Measurements from ENCODE around the gene HDHD2. TPM values are rescaled to one million over a fixed set of nuclear protein-coding genes. Genes with fewer than 3 reads are reported as not detected.

Gene HDHD2
- total RNA-seq, 1 donor from 2014 or later, result 42.3 TPM

GRCh38 chr18:47143153-47143552 is 7.1 kb downstream of the HDHD2 start:
- Histone ChIP-seq H3K27ac (replicated peaks) (no peak overlapping the region), H3K36me3 (no peaks in the 10 kb centered on the region), H3K4me3 (no peak overlapping the region), H3K27me3 (ENCODE audit: low read depth) (no peaks in the 10 kb centered on the region), H3K4me1 (peaks cover 66% of the 10 kb centered on the region), H3K9me3 (replicated peaks) (no peaks in the 10 kb centered on the region)
- no peak for DNase-seq
- intact Hi-C loops (cut with micrococcal nuclease), result no loop called here
- TF ChIP-seq, protein P1, sequence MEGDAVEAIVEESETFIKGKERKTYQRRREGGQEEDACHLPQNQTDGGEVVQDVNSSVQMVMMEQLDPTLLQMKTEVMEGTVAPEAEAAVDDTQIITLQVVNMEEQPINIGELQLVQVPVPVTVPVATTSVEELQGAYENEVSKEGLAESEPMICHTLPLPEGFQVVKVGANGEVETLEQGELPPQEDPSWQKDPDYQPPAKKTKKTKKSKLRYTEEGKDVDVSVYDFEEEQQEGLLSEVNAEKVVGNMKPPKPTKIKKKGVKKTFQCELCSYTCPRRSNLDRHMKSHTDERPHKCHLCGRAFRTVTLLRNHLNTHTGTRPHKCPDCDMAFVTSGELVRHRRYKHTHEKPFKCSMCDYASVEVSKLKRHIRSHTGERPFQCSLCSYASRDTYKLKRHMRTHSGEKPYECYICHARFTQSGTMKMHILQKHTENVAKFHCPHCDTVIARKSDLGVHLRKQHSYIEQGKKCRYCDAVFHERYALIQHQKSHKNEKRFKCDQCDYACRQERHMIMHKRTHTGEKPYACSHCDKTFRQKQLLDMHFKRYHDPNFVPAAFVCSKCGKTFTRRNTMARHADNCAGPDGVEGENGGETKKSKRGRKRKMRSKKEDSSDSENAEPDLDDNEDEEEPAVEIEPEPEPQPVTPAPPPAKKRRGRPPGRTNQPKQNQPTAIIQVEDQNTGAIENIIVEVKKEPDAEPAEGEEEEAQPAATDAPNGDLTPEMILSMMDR (IDR thresholded peaks at IDR 0.05; ENCODE audit: borderline replicate concordance), result no peak

- Histone ChIP-seq H3K36me3 (peaks cover 10% of the 10 kb centered on the region), H3K4me1 (peaks cover 49% of the 10 kb centered on the region), H3K27ac (replicated peaks) (no peak overlapping the region), H3K9me3 (replicated peaks) (no peaks in the 10 kb centered on the region), H3K27me3 (ENCODE audit: low read depth) (no peaks in the 10 kb centered on the region), H3K4me3 (no peak overlapping the region)
- DNase-seq, result no peak
- TF ChIP-seq, protein P1 (IDR thresholded peaks at IDR 0.05; ENCODE audit: borderline replicate concordance), result no peak
- intact Hi-C loops (cut with micrococcal nuclease), result no loop called here
These were observed 9.0 kb downstream of the HDHD2 start for GRCh38 chr18:47141289-47141688.

GRCh38 chr18:47121146-47121545 is 29.2 kb downstream of the HDHD2 start:
- Histone ChIP-seq H3K27ac (replicated peaks) (no peak overlapping the region), H3K4me3 (no peak overlapping the region), H3K27me3 (ENCODE audit: low read depth) (no peaks in the 10 kb centered on the region), H3K9me3 (replicated peaks) (no peaks in the 10 kb centered on the region), H3K36me3 (peaks cover 26% of the 10 kb centered on the region), H3K4me1 (no peaks in the 10 kb centered on the region)
- no peak for DNase-seq
- TF ChIP-seq, protein P1 (IDR thresholded peaks at IDR 0.05; ENCODE audit: borderline replicate concordance), result no peak
- intact Hi-C loops (cut with micrococcal nuclease), result no loop called here

GRCh38 chr18:47120428-47120827 is 29.9 kb downstream of the HDHD2 start:
- Histone ChIP-seq H3K27ac (replicated peaks) (no peak overlapping the region), H3K27me3 (ENCODE audit: low read depth) (no peaks in the 10 kb centered on the region), H3K9me3 (replicated peaks) (no peaks in the 10 kb centered on the region), H3K4me1 (no peaks in the 10 kb centered on the region), H3K36me3 (peaks cover 24% of the 10 kb centered on the region), H3K4me3 (no peak overlapping the region)
- TF ChIP-seq, protein P1 (IDR thresholded peaks at IDR 0.05; ENCODE audit: borderline replicate concordance), result no peak
- intact Hi-C loops (cut with micrococcal nuclease), result no loop called here
- DNase-seq, result no peak

GRCh38 chr18:47118981-47119380 is 31.3 kb downstream of the HDHD2 start:
- DNase-seq, result no peak
- no peak overlapping the region for H3K27ac ChIP-seq (replicated peaks)
- no peaks in the 10 kb centered on the region for H3K4me1 ChIP-seq
- no peak overlapping the region for H3K4me3 ChIP-seq
- H3K9me3 ChIP-seq (replicated peaks), result no peaks in the 10 kb centered on the region
- TF ChIP-seq, protein P1 (IDR thresholded peaks at IDR 0.05; ENCODE audit: borderline replicate concordance), result no peak
- H3K27me3 ChIP-seq (ENCODE audit: low read depth), result no peaks in the 10 kb centered on the region
- peaks cover 39% of the 10 kb centered on the region for H3K36me3 ChIP-seq
- intact Hi-C loops (cut with micrococcal nuclease), result no loop called here

DNA sequence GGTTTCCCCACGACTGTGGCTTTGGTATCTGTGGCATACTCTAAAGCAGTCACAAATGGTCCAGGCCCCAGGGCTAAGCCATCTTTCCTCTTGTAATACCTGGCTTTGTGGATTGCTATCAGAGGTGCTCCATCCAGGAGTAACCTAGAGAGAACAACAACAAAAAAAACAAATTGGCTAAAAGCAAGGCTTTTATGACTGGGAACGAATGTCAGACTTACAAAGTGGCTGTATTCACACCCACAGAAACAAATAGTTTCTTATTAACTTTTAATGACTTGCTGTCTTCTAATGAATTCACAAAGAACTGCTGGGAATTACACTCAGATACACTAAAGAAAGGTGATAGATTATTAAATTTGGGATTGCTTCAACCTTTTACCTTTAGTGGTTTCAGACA is 35.1 kb downstream of the HDHD2 start:
- H3K36me3 ChIP-seq, result peaks cover 63% of the 10 kb centered on the region
- TF ChIP-seq, protein P1 (IDR thresholded peaks at IDR 0.05; ENCODE audit: borderline replicate concordance), result no peak
- H3K4me3 ChIP-seq, result no peak overlapping the region
- H3K27me3 ChIP-seq (ENCODE audit: low read depth), result no peaks in the 10 kb centered on the region
- DNase-seq, result no peak
- intact Hi-C loops (cut with micrococcal nuclease), result no loop called here
- H3K27ac ChIP-seq (replicated peaks), result no peak overlapping the region
- no peaks in the 10 kb centered on the region for H3K9me3 ChIP-seq (replicated peaks)
- H3K4me1 ChIP-seq, result no peaks in the 10 kb centered on the region

Data from left ventricle myocardium inferior (tissue), 1 donor.